Measurements from ENCODE around the gene SLC39A11.
"Not testable (repeated sequence)": the region's sequence is repeated elsewhere in the genome, so short reads cannot be mapped to it uniquely, and the experiment has no call there.

Gene SLC39A11

GRCh38 chr17:72812823-72813222 lies 279.7 kb downstream of the SLC39A11 start:
- no peak for DNase-seq

- DNase-seq = no peak
These were observed 280.4 kb downstream of the SLC39A11 start for GRCh38 chr17:72811976-72812687.

- DNase-seq = no peak
These were observed 281.4 kb downstream of the SLC39A11 start for GRCh38 chr17:72810991-72811508.

- no peak for DNase-seq
These were observed 286.5 kb downstream of the SLC39A11 start for GRCh38 chr17:72806011-72806410.

- DNase-seq = no peak
These were observed 287.4 kb downstream of the SLC39A11 start for GRCh38 chr17:72804949-72805707.

- DNase-seq = no peak
These were observed 289.8 kb downstream of the SLC39A11 start for GRCh38 chr17:72802726-72803125.

- no peak for DNase-seq
These were observed 295.3 kb downstream of the SLC39A11 start for GRCh38 chr17:72797142-72797541.

GRCh38 chr17:72795941-72796340 lies 296.5 kb downstream of the SLC39A11 start:
- no peak for DNase-seq

GRCh38 chr17:72794152-72794551 lies 298.3 kb downstream of the SLC39A11 start:
- DNase-seq = no peak

GRCh38 chr17:72792771-72793170 lies 299.7 kb downstream of the SLC39A11 start:
- DNase-seq = no peak

GRCh38 chr17:72790190-72790589 lies 302.3 kb downstream of the SLC39A11 start:
- DNase-seq = no peak

GRCh38 chr17:72789711-72790110 lies 302.8 kb downstream of the SLC39A11 start:
- DNase-seq = no peak

GRCh38 chr17:72788950-72789585 lies 303.4 kb downstream of the SLC39A11 start:
- DNase-seq = no peak

- no peak for DNase-seq
These were observed 306.3 kb downstream of the SLC39A11 start for GRCh38 chr17:72786209-72786608.

- DNase-seq = no peak
These were observed 309.3 kb downstream of the SLC39A11 start for GRCh38 chr17:72782985-72783701.

GRCh38 chr17:72782437-72782836 lies 310.1 kb downstream of the SLC39A11 start:
- DNase-seq = not testable (repeated sequence)

GRCh38 chr17:72778169-72779151 lies 314.0 kb downstream of the SLC39A11 start:
- no peak for DNase-seq

- DNase-seq = no peak
These were observed 316.6 kb downstream of the SLC39A11 start for GRCh38 chr17:72775919-72776318.

- no peak for DNase-seq
These were observed 317.3 kb downstream of the SLC39A11 start for GRCh38 chr17:72775237-72775636.

- DNase-seq = no peak
These were observed 318.3 kb downstream of the SLC39A11 start for GRCh38 chr17:72774236-72774635.

- not testable (repeated sequence) for DNase-seq
These were observed 319.3 kb downstream of the SLC39A11 start for GRCh38 chr17:72773225-72773624.

Measured in NK-92 treated with Interleukin-12 subunit alpha and Interleukin-12 subunit beta, amount 100 ng/mL, for 24 hours (cell line).